ENCODE measurements around the gene ASB7.

Gene ASB7

GRCh38 chr15:100645671-100646070 lies 43.3 kb downstream of the ASB7 start:
- H3K4me3 ChIP-seq, result no peak overlapping the region
- no peak overlapping the region for H3K9ac ChIP-seq (ENCODE audit: insufficient read length)
- H3K27ac ChIP-seq, result no peak overlapping the region
- no peaks in the 10 kb centered on the region for H3K36me3 ChIP-seq (ENCODE audit: insufficient read depth, low read length)
- H3K9me3 ChIP-seq (ENCODE audit: low read depth, low read length), result no peaks in the 10 kb centered on the region
- DNase-seq (ENCODE audit: low read depth, low spot score), result no peak
- TF ChIP-seq POLR2AphosphoS5 (IDR thresholded peaks at IDR 0.05; ENCODE audit: borderline replicate concordance, low read depth, low read length), result no peak
- no peak for TF ChIP-seq EZH2 (IDR thresholded peaks at IDR 0.05)
- TF ChIP-seq FOXP2 (optimal IDR thresholded peaks at IDR 0.05; ENCODE audit: control extremely low read depth, extremely low read length, insufficient read depth), result no peak

GRCh38 chr15:100648951-100649350 lies 46.6 kb downstream of the ASB7 start:
- Histone ChIP-seq H3K36me3 (ENCODE audit: insufficient read depth, low read length) (no peaks in the 10 kb centered on the region), H3K9me3 (ENCODE audit: low read depth, low read length) (no peaks in the 10 kb centered on the region), H3K27ac (no peak overlapping the region), H3K9ac (ENCODE audit: insufficient read length) (no peak overlapping the region), H3K4me3 (no peak overlapping the region)
- no peak for DNase-seq (ENCODE audit: low read depth, low spot score)
- TF ChIP-seq POLR2AphosphoS5 (IDR thresholded peaks at IDR 0.05; ENCODE audit: borderline replicate concordance, low read depth, low read length) (no peak), EZH2 (IDR thresholded peaks at IDR 0.05) (no peak), FOXP2 (optimal IDR thresholded peaks at IDR 0.05; ENCODE audit: control extremely low read depth, extremely low read length, insufficient read depth) (no peak)

GRCh38 chr15:100650685-100651084 lies 48.3 kb downstream of the ASB7 start:
- Histone ChIP-seq H3K36me3 (ENCODE audit: insufficient read depth, low read length) (no peaks in the 10 kb centered on the region), H3K27ac (no peak overlapping the region), H3K4me3 (no peak overlapping the region), H3K9ac (ENCODE audit: insufficient read length) (no peak overlapping the region), H3K9me3 (ENCODE audit: low read depth, low read length) (no peaks in the 10 kb centered on the region)
- no peak for DNase-seq (ENCODE audit: low read depth, low spot score)
- TF ChIP-seq FOXP2 (optimal IDR thresholded peaks at IDR 0.05; ENCODE audit: control extremely low read depth, extremely low read length, insufficient read depth), result no peak
- TF ChIP-seq EZH2 (IDR thresholded peaks at IDR 0.05), result no peak
- TF ChIP-seq POLR2AphosphoS5 (IDR thresholded peaks at IDR 0.05; ENCODE audit: borderline replicate concordance, low read depth, low read length), result no peak

DNA sequence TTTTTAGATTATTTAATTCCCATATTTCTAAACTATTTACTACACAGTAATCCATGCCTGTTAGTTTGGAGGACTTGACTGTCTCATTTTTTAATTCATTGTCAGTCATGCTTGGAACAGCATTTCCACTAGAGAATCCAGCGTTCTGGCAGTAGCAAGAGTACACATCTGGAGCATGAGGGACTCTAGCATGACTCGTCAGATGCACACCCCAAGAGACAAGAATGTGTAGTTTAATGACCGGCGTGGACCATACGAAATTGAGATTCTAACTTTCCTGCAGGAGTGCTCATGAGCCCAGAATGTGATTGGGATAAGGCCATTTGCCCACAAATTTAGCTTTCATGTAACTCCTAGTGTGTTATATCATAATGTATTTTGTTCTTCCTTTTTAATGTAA lies 48.9 kb downstream of the ASB7 start:
- no peak overlapping the region for H3K4me3 ChIP-seq
- H3K9me3 ChIP-seq (ENCODE audit: low read depth, low read length), result no peaks in the 10 kb centered on the region
- no peak for TF ChIP-seq POLR2AphosphoS5 (IDR thresholded peaks at IDR 0.05; ENCODE audit: borderline replicate concordance, low read depth, low read length)
- TF ChIP-seq EZH2 (IDR thresholded peaks at IDR 0.05), result no peak
- TF ChIP-seq FOXP2 (optimal IDR thresholded peaks at IDR 0.05; ENCODE audit: control extremely low read depth, extremely low read length, insufficient read depth), result no peak
- no peaks in the 10 kb centered on the region for H3K36me3 ChIP-seq (ENCODE audit: insufficient read depth, low read length)
- no peak overlapping the region for H3K27ac ChIP-seq
- H3K9ac ChIP-seq (ENCODE audit: insufficient read length), result no peak overlapping the region
- no peak for DNase-seq (ENCODE audit: low read depth, low spot score)

DNA sequence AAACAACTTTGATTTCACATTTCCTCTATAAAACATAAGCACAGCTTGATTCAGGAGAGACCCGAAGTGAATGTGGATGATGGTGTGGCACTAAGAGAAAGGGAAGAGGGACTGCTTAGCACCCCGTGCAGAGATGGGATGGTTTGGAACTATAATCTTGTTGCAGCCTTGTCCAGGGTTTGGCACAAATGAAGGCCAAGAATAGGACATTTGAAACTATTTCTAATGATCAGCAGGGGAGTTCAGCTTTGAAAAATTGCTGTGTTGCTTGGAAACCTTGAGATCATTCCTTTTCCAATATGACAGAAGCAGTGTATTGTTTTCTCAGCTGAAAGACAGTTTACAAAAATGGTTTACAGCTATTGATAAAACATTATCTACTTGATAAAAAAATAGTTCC lies 49.7 kb downstream of the ASB7 start:
- H3K9me3 ChIP-seq (ENCODE audit: low read depth, low read length), result no peaks in the 10 kb centered on the region
- no peak overlapping the region for H3K27ac ChIP-seq
- no peaks in the 10 kb centered on the region for H3K36me3 ChIP-seq (ENCODE audit: insufficient read depth, low read length)
- no peak overlapping the region for H3K4me3 ChIP-seq
- H3K9ac ChIP-seq (ENCODE audit: insufficient read length), result no peak overlapping the region
- no peak for TF ChIP-seq POLR2AphosphoS5 (IDR thresholded peaks at IDR 0.05; ENCODE audit: borderline replicate concordance, low read depth, low read length)
- TF ChIP-seq FOXP2 (optimal IDR thresholded peaks at IDR 0.05; ENCODE audit: control extremely low read depth, extremely low read length, insufficient read depth), result no peak
- TF ChIP-seq EZH2 (IDR thresholded peaks at IDR 0.05), result no peak
- no peak for DNase-seq (ENCODE audit: low read depth, low spot score)

DNA sequence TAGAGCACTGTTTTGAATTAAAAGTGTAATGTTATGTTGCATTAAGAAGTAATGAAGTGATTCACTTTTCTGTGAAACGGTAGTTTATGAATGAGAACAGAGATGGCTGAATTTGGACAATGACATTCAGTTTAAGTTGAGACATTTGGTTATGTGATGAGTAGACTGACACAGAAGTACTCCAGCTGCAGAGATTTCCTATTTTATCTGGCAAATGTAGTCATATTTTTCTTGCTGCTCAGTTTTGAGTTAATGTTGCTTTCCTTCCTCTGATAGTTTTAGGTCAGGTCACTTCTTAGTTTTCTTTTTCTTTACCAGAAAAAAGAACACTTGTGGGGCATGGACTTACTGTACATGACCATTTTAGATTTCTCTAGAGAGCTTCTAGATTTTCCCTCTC lies 51.2 kb downstream of the ASB7 start:
- no peak for DNase-seq (ENCODE audit: low read depth, low spot score)
- H3K9ac ChIP-seq (ENCODE audit: insufficient read length), result no peak overlapping the region
- no peak overlapping the region for H3K27ac ChIP-seq
- no peak overlapping the region for H3K4me3 ChIP-seq
- TF ChIP-seq EZH2 (IDR thresholded peaks at IDR 0.05) (no peak), FOXP2 (optimal IDR thresholded peaks at IDR 0.05; ENCODE audit: control extremely low read depth, extremely low read length, insufficient read depth) (no peak), POLR2AphosphoS5 (IDR thresholded peaks at IDR 0.05; ENCODE audit: borderline replicate concordance, low read depth, low read length) (no peak)
- no peaks in the 10 kb centered on the region for H3K9me3 ChIP-seq (ENCODE audit: low read depth, low read length)
- no peaks in the 10 kb centered on the region for H3K36me3 ChIP-seq (ENCODE audit: insufficient read depth, low read length)

- H3K4me3 ChIP-seq, result no peak overlapping the region
- no peak for DNase-seq (ENCODE audit: low read depth, low spot score)
- no peaks in the 10 kb centered on the region for H3K9me3 ChIP-seq (ENCODE audit: low read depth, low read length)
- TF ChIP-seq FOXP2 (optimal IDR thresholded peaks at IDR 0.05; ENCODE audit: control extremely low read depth, extremely low read length, insufficient read depth), result no peak
- TF ChIP-seq POLR2AphosphoS5 (IDR thresholded peaks at IDR 0.05; ENCODE audit: borderline replicate concordance, low read depth, low read length), result no peak
- TF ChIP-seq EZH2 (IDR thresholded peaks at IDR 0.05), result no peak
- no peak overlapping the region for H3K27ac ChIP-seq
- H3K9ac ChIP-seq (ENCODE audit: insufficient read length), result no peak overlapping the region
- H3K36me3 ChIP-seq (ENCODE audit: insufficient read depth, low read length), result no peaks in the 10 kb centered on the region
Measured at GRCh38 chr15:100658895-100659294, 56.5 kb downstream of the ASB7 start.

DNA sequence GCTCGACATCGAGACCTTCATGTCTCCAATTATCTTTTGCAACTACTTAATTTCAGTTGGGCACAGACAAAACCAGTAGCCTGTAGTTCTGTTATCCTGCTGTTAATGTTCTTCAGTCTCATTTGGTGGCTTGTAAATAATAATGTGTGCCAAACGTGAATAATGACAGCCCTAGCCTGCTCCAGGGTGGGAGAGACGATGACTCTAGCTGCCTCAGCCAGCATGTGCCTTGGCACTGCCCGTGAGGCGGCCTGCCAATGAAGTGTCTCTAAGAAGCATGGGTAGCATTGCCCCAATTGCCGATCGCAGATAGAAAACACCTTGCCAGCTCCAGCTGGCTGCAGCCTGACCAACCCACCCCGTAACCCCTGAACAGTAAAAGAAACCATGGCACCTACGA lies 58.8 kb downstream of the ASB7 start:
- Histone ChIP-seq H3K4me3 (no peak overlapping the region), H3K36me3 (ENCODE audit: insufficient read depth, low read length) (no peaks in the 10 kb centered on the region), H3K27ac (no peak overlapping the region), H3K9me3 (ENCODE audit: low read depth, low read length) (no peaks in the 10 kb centered on the region), H3K9ac (ENCODE audit: insufficient read length) (no peak overlapping the region)
- no peak for TF ChIP-seq EZH2 (IDR thresholded peaks at IDR 0.05)
- TF ChIP-seq POLR2AphosphoS5 (IDR thresholded peaks at IDR 0.05; ENCODE audit: borderline replicate concordance, low read depth, low read length), result no peak
- no peak for TF ChIP-seq FOXP2 (optimal IDR thresholded peaks at IDR 0.05; ENCODE audit: control extremely low read depth, extremely low read length, insufficient read depth)
- no peak for DNase-seq (ENCODE audit: low read depth, low spot score)
